SK-N-SH (cell line): ENCODE results near the gene SCGB1C1.

Source experiments
- CHD2 ChIP-seq: fragments of 150-350 bp; IDR thresholded peaks from 2 replicates; pipeline ENCODE4 v1.6.1; 2018; ENCODE audit warnings: low read length; ENCODE audit not compliant: partially characterized antibody
- CTCF ChIP-seq: fragments of 200-600 bp; sonication (generic); IDR thresholded peaks from 2 replicates; pipeline ENCODE4 v1.6.1; 2017; ENCODE audit warnings: antibody characterized with exemption, mild to moderate bottlenecking, moderate library complexity
- RAD21 ChIP-seq: IDR thresholded peaks from 2 replicates; pipeline ENCODE4 v1.6.1; 2012; ENCODE audit warnings: mild to moderate bottlenecking, low read length
- RFX5 ChIP-seq: IDR thresholded peaks from 2 replicates; pipeline ENCODE4 v1.6.1; 2012; ENCODE audit warnings: mild to moderate bottlenecking, improper control_type of control experiment, low read length
- SMC3 ChIP-seq: IDR thresholded peaks from 2 replicates; pipeline ENCODE4 v1.6.1; 2012; ENCODE audit warnings: low read depth, low read length, improper control_type of control experiment
- TAF1 ChIP-seq: IDR thresholded peaks from 2 replicates; pipeline ENCODE4 v1.6.1; 2012; ENCODE audit warnings: low read depth, mild to moderate bottlenecking, low read length, moderate library complexity, borderline replicate concordance
- TEAD4 ChIP-seq: IDR thresholded peaks from 2 replicates; pipeline ENCODE4 v1.4.0; 2012; ENCODE audit warnings: mild to moderate bottlenecking, borderline replicate concordance; ENCODE audit not compliant: insufficient read depth

- TF ChIP-seq TAF1 (no peak), TEAD4 (no peak), CTCF (no peak), RAD21 (no peak), CHD2 (no peak), SMC3 (no peak), RFX5 (no peak)
Observed at GRCh38 chr11:201966-202365, 9.1 kb downstream of the SCGB1C1 start.
